ENCODE data around the gene RSU1.

GRCh38 chr10:16848562-16849154 lies 31.4 kb upstream of the RSU1 start:
- TF ChIP-seq, protein P1, sequence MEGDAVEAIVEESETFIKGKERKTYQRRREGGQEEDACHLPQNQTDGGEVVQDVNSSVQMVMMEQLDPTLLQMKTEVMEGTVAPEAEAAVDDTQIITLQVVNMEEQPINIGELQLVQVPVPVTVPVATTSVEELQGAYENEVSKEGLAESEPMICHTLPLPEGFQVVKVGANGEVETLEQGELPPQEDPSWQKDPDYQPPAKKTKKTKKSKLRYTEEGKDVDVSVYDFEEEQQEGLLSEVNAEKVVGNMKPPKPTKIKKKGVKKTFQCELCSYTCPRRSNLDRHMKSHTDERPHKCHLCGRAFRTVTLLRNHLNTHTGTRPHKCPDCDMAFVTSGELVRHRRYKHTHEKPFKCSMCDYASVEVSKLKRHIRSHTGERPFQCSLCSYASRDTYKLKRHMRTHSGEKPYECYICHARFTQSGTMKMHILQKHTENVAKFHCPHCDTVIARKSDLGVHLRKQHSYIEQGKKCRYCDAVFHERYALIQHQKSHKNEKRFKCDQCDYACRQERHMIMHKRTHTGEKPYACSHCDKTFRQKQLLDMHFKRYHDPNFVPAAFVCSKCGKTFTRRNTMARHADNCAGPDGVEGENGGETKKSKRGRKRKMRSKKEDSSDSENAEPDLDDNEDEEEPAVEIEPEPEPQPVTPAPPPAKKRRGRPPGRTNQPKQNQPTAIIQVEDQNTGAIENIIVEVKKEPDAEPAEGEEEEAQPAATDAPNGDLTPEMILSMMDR (IDR thresholded peaks at IDR 0.05): no peak
- no peak for TF ChIP-seq POLR2A (IDR thresholded peaks at IDR 0.05)
- no peak for TF ChIP-seq POLR2AphosphoS5 (IDR thresholded peaks at IDR 0.05)
- no peak for TF ChIP-seq EP300 (IDR thresholded peaks at IDR 0.05)
